Measurements from ENCODE around the gene FBXL7.

The FBXL7 gene

DNA sequence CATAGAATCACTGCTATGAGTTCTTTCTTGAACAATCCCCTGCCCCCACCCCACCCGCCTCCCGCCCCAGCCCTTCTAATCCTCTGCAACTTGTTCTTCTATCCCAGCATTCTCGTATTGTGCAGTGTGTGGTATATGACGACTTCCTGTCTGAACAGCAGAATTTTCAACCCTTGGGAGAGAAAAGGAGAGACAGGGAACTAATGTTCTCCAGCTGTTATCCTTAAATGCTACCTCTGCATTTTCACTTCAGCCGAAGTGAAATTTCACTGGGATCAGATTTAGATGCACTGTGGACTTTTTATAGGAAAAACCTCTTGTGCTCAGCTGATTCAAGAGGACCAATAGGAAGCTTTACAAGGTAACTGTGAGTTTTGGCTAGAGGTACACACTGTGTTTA is 2.2 kb downstream of the FBXL7 start:
- DNase-seq, result peak; percentile 72

DNA sequence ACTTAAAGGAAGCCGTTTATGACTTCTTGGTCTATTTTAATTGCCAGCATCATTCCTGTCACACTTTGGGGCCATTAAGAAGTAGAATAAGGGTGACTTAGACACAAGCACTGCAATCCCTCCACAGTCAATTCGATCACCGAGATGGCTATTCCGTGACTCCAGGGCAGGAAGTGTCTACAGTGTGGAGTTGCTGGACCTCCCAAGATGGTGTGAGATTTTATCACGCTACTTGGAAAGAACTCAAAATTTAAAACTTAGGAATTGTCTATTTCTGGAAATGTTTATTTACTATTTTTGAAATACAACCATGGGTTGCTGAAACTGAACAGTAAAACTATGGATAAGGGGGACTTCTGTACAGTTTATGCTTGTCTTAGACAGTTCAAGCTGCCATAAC is 6.2 kb downstream of the FBXL7 start:
- DNase-seq, result no peak

DNA sequence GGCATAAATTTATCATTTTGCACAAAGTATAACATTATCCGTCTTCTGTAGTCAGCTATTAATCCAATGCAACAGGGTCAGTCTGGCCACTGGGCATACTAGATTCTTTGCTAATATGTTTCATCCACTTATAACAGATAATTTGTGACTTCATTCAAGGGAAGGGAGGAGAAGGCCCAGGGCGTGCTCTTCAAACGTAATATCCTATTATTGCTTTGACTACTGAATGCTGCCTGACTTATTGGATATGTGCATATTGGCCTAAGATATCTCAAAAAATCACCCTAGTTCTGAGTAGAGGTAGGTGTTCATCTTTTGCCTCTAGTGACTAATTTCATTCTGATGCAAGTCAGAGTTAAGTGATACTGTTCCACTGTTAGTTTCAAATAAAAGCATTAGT is 6.9 kb downstream of the FBXL7 start:
- DNase-seq, result no peak

DNA sequence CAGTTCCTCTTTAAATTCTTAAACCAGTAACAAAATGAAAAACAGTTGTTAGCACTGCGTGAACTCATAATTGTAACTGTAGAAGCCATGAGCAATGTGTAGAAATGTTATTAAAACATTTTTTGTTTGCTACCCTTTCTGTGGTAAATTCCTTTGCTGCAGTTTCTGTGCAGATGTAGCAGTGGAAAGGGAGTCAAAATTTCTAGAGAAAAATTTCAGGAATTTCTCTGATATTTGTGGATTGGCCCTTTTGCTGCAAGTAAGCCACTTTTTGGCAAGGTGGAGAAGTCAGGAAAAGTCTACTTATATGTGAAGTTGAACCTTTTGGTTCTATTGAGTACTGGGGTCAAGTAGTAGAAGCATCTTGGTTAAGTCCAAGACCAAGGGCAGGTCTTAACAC is 10.1 kb downstream of the FBXL7 start:
- DNase-seq, result peak; percentile 83

DNA sequence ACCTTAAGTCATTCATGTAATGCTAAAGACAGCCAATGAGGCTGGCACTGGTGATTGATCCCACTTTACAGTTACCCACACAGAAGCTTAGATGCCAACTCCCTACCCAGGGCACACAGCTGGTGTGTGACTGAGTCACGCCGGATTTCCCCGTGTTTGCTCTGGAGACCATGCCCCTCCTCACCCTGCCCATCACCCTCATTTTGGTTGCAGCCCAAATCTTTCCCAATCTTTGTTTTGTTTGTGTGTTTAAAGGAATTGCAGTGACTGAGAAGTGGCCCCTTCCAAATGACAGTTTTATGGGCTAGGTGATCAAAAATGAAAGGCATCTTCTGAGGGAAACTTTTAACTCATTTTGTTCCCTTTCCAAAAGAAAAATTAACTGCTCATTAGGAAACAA is 10.9 kb downstream of the FBXL7 start:
- DNase-seq, result peak; percentile 43

DNA sequence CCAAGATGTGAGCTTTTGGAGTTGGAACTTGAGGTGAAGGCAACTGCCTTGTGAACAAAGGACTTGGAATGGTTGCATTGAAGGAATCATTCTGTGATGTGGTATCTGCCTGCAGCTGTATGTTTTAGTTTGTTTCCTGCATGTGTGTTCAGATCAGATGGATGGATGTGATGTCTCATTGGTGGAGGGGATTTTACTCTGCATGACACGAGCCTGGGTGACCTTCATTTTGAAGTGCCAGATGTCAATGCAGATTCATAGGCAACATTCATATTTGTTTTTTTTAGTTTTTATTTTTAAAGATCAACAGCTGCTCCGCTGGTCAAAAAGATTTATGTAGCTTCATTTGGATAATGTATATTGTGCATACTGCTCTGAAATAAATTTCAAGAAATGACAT is 13.5 kb downstream of the FBXL7 start:
- no peak for DNase-seq

DNA sequence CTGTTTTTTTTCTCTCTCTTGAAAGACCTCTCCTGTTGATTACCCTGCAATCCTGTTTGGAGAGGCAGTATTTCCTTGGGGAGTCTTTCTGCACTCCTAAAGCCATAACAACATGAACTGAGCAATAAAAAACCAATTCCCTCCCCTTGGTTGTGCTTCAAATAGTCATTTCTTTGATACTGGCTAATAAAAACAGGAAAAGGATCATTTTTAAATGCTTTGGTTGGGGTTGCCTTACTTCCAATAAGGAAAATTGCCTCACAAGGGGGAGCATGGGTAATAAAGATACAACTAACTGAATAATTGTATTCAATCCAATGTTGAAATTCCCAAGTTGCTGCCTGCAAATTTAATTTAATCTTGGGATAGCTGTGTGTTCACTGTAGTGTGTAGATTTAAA is 13.9 kb downstream of the FBXL7 start:
- no peak for DNase-seq

DNA sequence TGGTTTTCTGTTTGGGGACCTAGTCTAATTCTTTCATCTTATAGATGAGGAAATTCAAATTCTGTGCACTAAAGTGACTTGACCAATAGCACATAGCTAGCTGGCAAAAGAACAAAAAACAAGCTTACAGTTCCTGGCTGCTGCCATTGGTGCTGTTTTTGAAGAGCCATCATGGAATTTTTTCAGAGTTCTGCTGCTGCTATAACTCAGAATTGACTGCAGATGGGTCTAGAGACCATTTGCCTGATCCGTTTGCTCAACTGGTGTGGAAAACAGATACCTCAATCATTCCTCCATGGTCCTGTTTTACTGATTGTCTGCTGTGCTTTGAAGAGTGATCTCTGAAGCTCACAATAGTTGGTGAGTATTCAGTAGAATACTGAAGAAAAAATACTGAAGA is 15.2 kb downstream of the FBXL7 start:
- no peak for DNase-seq

DNA sequence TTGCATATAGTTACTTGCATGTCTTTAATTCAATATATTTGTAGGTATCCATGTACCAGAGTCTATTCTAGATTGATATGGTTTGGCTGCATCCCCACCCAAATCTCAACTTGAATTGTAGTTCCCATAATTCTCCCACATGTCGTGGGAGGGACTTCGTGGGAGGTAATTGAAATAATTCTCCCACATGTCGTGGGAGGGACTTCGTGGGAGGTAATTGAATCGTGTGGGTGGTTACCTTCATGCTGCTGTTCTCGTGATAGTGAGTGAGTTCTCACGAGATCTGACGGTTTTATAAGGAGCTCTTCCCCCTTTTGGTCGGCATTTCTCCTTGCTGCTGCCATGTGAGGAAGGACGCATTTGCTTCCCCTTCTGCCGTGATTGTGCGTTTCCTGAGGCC is 16.5 kb downstream of the FBXL7 start:
- DNase-seq, result no peak

DNA sequence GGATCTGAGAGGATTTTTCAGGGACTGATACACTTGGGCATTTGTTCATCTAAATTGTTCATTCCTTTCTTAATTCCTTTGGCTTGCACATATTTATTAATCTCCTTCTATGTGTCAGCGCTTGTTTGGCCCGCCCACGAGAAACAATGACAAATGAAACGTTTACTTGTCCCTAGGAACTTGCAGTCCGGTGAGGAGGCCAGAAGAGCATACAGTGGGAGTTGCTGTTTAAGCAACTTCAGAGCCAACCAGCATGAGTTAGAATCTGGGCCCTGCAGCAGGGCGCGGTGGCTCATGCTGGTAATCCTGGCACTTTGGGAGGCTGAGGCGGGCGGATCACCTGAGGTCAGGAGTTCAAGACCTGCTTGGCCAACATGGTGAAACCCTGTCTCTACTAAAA is 18.8 kb downstream of the FBXL7 start:
- DNase-seq, result no peak

DNA sequence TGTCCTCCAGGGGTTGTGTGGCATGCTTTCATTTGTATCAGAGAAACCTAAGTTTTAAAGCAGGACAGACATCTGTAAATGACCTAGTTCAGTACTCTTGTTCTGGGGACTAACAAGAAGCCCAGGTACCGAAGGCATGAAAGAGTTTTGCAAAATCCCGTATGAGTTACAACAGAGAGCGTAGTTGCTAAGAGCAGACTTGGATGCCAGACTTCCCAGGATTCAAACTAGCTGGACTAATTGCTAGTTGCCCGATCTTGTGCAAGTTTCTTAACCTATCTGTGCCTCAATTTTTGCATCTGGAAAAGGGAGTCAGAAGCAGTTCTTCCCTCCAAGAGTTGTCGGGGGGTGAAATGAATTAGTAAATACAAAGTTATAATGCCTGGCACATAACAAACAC is 20.9 kb downstream of the FBXL7 start:
- DNase-seq, result no peak

DNA sequence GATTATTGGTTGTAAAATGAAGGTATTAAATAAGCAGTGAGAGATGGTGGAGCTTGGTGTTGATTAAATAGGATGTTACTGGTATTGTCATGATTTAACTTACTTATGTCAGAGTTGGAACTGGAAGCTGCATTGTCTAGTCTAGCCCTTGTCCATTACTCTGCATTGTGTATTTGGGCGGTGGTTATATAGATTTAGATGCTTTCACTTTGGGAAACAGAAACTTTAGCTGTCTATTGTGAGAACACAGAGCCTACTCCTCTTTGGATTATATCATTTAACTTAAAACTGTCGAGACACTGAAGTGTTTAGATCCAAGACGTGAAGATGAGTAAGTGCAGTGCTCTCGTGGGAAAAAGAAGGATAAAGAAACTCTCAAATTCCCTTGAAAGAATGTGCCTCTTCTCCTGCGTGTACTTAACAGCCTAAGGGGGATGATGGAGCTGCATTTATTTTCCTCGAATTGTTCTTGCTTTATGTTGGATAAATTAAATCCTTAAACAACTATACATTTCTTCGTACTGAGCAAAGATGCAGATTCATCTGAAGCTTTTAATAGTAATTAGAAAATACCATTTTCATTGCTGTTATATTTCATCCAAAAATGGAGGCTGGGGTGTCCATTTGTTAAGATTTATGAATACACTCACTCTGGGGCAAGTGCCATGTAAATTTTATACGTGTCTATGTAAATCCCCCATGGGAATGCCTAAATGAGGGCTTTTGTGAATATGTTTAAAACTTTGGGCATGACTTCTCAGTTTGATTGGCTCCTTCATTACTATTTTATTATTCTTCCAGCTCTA is 21.6 kb downstream of the FBXL7 start:
- DNase-seq, result peak; percentile 52

DNA sequence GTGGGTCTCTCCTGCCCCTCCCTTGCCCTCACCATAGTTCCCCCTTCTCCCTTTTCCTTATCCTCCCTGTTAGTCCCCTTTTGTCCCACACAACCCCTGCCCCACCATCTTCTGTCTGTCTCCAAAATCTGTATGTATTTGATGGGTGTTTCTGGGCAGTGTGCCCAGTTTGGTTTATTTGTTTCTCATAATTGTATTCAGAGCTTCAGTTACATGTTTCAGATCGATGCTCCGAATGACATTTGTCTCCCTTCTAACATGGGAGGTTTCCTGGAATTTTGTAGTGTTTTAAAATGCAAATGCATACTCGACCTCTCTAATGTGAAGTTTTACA is 22.2 kb downstream of the FBXL7 start:
- DNase-seq, result no peak

DNA sequence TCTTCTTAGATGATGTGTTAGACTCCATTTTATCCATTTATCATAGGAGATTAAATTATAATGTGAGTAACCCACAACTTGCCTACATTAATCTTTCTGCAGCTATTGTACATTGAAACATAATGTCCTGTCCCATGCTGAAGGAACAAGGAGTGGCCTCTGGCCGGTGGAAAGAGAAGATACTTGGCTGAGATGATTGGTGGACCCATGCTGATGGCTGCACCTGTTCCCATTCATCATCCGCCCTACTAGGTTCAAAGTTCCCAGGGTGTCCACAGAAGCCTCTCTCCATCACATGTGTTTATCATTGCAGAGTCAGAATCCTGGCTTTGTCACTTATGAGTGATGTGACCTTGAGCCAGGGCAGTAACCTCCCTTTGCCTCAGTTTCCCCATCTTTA is 24.7 kb downstream of the FBXL7 start:
- DNase-seq, result no peak

DNA sequence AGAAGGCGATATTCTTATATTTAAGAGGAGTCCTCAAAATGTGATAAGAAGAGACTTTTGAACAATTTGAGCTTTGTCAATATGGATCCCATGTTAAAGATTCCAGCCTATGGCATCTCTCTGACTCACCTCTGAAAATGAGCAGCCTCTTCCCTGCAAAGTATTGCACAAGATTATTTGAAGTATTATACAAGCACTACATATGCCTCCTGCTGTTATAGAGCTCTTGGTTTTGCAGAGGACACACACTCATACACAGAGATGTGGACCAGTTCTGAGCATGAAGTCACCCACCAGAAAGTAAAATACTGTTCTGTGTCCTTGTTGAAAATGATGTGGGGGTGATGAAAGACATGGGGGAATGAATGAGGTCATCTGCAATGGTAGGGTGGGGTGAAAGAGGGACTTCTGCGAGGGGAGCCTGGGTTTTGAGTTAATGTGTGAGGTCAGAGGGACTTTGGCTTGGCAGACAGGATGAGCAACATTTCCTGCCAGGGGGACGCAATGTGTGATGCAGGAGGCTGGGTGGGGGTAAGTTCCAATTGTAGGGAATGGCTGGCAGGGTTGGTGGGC is 25.8 kb downstream of the FBXL7 start:
- peak; percentile 47 for DNase-seq

DNA sequence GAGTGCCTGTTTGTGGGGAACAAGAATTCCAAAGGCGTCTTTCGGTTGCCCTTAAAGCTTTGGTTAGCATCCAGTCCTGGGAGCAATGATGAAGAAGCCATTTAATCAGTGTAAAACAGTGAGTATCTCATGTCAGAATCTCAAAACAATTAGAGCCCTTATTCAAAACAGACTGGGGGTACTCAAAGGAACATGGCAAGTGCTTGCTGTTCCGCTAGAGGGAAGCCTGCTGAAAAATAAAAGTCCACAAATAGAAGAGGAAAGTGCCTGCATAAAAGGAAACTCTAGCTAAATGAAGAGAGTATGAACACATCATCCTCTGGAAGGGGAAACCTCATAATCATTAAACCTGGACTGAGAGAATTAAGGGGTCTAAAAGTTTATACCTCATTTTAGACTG is 26.4 kb downstream of the FBXL7 start:
- DNase-seq, result no peak

DNA sequence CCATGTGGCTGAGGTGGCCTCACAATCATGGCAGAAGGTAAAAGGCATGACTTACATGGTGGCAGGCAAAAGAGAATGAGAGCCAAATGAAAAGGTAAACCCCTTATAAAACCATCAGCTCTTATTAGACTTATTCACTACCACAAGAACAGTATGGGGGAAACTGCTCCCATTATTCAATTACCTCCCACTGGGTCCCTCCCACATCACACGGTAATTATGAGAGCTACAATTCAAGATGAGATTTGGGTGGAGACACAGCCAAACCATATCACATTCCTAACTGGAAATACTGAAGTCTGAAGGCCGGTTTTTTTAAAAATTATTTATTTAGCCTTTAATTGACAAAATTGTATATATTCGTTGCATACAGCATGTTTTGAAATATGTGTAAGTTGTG is 28.5 kb downstream of the FBXL7 start:
- no peak for DNase-seq

DNA sequence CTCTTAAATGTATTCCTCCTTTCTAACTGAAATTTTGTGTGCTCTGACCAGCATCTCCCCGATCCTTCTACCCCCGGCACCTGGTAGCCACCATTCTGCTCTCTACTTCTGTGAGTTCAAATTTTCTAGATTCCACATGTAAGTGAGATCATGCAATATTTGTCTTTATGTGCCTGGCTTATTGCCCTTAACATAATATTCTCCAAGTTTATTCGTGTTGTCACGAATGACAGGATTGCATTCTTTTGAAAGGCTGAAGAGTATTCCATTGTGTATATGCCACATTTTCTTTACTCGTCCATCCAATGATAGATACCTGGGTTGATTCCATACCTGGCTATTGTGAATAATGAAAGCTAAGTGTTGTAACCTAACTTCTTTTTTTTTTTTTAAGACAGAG is 29.0 kb downstream of the FBXL7 start:
- DNase-seq, result no peak

DNA sequence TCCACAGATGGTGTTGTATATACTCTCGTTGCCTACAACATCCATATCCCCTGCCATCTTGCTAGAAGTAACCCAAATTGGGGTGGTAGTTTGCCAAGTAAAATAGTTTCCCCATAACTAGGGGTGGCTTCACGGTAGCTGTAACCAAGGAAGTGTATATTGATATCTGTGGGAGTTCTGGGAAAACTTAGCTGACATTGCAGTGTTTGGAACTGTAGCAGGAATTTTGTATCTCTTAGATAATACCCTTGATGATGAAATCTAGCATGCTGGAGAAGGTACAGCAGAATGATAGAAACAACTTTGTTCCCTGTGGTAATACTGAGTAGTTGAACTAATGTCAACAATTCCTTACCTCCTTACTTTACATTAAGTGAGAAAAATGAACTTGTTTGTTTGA is 29.8 kb downstream of the FBXL7 start:
- DNase-seq, result no peak

DNA sequence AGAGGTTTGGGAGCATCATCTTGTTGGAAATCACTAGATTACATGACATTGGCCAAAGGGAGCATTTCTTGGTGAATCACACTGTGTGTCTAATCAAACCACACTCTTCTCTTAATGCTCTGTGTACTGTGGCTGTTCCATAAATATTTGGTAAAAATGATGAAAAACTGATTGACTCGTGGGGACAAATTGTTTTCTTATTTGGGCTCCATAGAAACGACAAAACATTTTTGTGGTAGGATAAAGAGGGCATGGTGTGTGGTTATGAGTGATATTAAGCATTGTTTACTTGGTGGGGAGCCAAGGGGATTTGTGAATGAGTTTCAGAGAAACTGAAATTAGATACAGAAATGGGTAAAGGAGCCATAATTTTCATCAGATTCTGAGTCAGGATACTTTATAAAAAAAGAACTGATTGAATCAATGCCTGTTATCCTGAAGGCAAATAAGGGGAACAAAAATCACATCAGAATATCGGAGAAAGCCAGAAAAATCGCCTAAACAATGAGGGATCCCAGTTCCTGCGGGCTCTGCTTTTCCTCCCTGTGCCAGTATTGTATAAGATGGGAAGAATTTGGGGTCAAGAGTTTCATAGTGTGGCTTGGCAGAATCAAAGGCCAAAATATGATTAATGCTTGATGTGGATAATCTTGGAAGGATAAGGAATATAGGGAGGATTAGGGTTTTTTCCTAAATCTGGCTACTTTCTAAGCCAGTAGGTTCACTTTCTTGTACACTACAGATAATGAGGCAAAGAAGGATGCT is 33.3 kb downstream of the FBXL7 start:
- DNase-seq, result peak; percentile 57

DNA sequence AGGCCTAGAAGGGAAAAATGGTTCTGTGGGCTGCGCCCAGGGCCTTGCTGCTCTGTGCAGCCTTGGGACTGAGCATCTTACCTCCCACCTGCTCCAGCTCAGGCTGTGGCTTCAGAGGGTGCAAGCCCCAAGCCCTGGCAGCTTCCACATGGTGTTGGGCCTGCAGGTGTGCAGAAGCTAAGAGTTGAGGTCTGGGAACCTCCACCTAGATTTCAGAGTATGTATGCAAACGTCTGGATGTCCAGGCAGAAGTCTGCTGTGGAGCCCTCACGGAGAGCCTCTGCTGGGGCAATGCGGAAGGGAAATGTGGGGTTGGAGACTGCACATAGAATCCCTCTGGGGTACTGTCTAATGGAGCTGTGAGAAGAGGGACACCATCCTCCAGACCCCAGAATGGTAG is 36.0 kb downstream of the FBXL7 start:
- no peak for DNase-seq

DNA sequence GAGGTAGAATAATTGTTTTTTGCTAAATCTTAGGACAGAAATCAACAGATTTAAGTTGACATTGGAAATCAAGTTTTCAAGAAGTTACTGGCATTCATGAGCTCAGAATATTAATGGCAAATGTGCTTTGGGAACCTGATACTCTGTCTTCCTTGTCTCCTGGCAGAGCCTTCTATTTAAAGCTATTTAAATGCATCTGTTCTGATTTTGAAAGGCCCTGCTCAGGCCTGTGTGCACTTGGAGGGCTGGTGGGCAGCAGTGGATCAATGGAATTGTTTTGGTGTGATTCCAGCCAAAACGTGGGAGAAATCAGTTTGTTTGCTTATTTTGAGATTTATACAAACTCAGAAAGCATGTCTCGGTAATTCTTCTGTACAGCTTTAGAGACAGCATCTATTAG is 38.5 kb downstream of the FBXL7 start:
- no peak for DNase-seq

DNA sequence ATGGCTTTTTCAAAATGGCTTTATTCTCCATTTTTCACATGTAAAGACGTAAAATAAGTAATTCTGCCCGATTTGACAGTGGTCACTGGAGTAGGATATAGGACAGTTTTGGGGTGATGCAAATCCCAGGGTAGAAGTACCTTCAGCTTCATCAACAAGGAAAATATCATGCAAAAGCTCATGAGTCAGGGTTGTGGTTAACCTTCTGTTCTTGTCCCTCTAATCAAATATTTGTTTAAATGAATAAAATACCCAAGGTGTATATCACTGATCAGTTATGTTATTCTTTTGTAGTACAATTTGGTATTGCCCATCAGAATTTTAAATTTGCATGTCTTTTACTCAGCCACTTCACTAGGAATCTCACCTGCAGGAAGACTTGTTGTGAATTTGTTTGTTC is 40.0 kb downstream of the FBXL7 start:
- no peak for DNase-seq

DNA sequence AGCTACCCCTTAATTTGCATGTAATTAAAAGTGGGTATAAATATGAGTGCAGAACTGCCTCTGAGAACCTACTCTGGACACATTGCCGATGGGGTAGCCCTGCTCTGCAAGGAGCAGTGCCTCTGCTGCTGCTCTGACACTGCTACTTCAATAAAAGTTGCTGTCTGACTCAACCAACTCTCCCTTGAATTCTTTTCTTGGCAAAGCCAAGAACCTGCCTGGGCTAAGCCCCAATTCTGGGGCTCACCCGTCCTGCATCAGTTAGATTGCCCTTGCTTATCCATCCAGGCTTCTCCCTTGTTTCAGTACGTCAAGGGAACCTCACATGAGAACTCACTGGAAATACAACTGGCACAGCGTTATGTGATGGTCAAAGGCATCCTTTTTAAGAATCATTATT is 44.1 kb downstream of the FBXL7 start:
- no peak for DNase-seq
